GM06990 (cell line): Measurements from ENCODE around the gene DNAI4.
"Not testable (repeated sequence)": the region's sequence is repeated elsewhere in the genome, so short reads cannot be mapped to it uniquely, and the experiment has no call there.

Source experiments
- DNase-seq: peaks from one replicate; pipeline ENCODE4 v3.0.0-alpha.2; 2011; ENCODE audit not compliant: insufficient read length; ENCODE audit errors: extremely low read depth
- H3K27me3 ChIP-seq: replicated peaks from 2 replicates; pipeline ENCODE4 v1.6.0; 2011; ENCODE audit warnings: low read length; ENCODE audit not compliant: control insufficient read depth, insufficient read depth
- H3K36me3 ChIP-seq: 2 replicates; pipeline ENCODE4 v1.5.1; 2011; ENCODE audit warnings: low read length; ENCODE audit not compliant: control insufficient read depth, insufficient read depth
- H3K4me3 ChIP-seq: replicated peaks from 2 replicates; pipeline ENCODE4 v1.5.1; 2011; ENCODE audit warnings: low read depth, mild to moderate bottlenecking, control low read depth, low read length
- CTCF ChIP-seq: IDR thresholded peaks from 2 replicates; pipeline ENCODE4 v1.5.1; 2011; ENCODE audit warnings: low read length, control low read depth, mild to moderate bottlenecking, inconsistent platforms; ENCODE audit not compliant: insufficient read depth, poor library complexity, severe bottlenecking

The DNAI4 gene

GRCh38 chr1:66831529-66832239 is 93.0 kb downstream of the DNAI4 start:
- no peak for DNase-seq
- TF ChIP-seq CTCF, result no peak
- Histone ChIP-seq H3K4me3 (no peak overlapping the region), H3K27me3 (no peaks in the 10 kb centered on the region), H3K36me3 (no peaks in the 10 kb centered on the region)

GRCh38 chr1:66824771-66825170 is 99.9 kb downstream of the DNAI4 start:
- Histone ChIP-seq H3K4me3 (no peak overlapping the region), H3K36me3 (no peaks in the 10 kb centered on the region), H3K27me3 (no peaks in the 10 kb centered on the region)
- TF ChIP-seq CTCF, result no peak
- no peak for DNase-seq

GRCh38 chr1:66809736-66810326 is 114.8 kb downstream of the DNAI4 start:
- no peak for DNase-seq
- Histone ChIP-seq H3K4me3 (no peak overlapping the region), H3K27me3 (no peaks in the 10 kb centered on the region), H3K36me3 (no peaks in the 10 kb centered on the region)
- no peak for TF ChIP-seq CTCF

- DNase-seq, result no peak
Observed at GRCh38 chr1:66809245-66809644, 115.4 kb downstream of the DNAI4 start.

GRCh38 chr1:66795839-66796238 is 128.8 kb downstream of the DNAI4 start:
- DNase-seq, H3K4me3 ChIP-seq, H3K27me3 ChIP-seq, H3K36me3 ChIP-seq: not testable (repeated sequence)

More at GRCh38 chr1:66809245-66809644, 115.4 kb downstream of the DNAI4 start:
- no peaks in the 10 kb centered on the region for H3K36me3 ChIP-seq
- no peak for TF ChIP-seq CTCF
- H3K27me3 ChIP-seq, result no peaks in the 10 kb centered on the region
- no peak overlapping the region for H3K4me3 ChIP-seq

- Histone ChIP-seq H3K27me3 (no peaks in the 10 kb centered on the region), H3K36me3 (no peaks in the 10 kb centered on the region), H3K4me3 (no peak overlapping the region)
- DNase-seq, result no peak
- TF ChIP-seq CTCF, result no peak
Observed at GRCh38 chr1:66791621-66792610, 132.7 kb downstream of the DNAI4 start.
